HepG2 (cell line): ENCODE results near the gene TCF20. TPM values are rescaled to one million over a fixed set of nuclear protein-coding genes. Genes with fewer than 3 reads are reported as not detected.

ENCODE experiments used
- BRCA1 ChIP-seq: sonication (generic); formaldehyde crosslinking; IDR thresholded peaks from 2 replicates; pipeline ENCODE4 v1.4.0; 2020; ENCODE audit warnings: missing genetic modification reagents
- FOSL1 ChIP-seq: sonication (generic); formaldehyde crosslinking; IDR thresholded peaks from 2 replicates; pipeline ENCODE4 v1.9.0; 2021; ENCODE audit warnings: missing genetic modification reagents, borderline replicate concordance
- FOXP1 ChIP-seq, 2 experiments: fragments of 450-650 bp in 1 of 2; IDR thresholded peaks; 2 replicates each; pipeline ENCODE4 v1.6.1; 2017 to 2018; ENCODE audit warnings: antibody characterized with exemption in 1 of 2
- KAT8 ChIP-seq: IDR thresholded peaks from 2 replicates; pipeline ENCODE4 v1.6.1; 2016; ENCODE audit warnings: missing genetic modification reagents, missing compliant biosample characterization
- PRPF4 ChIP-seq: fragments of 200-400 bp; formaldehyde crosslinking; IDR thresholded peaks from 2 replicates; pipeline ENCODE4 v1.6.1; 2016; ENCODE audit warnings: low read length, low read depth; ENCODE audit not compliant: poor library complexity, severe bottlenecking
- SMAD1 ChIP-seq: sonication (generic); formaldehyde crosslinking; IDR thresholded peaks from 2 replicates; pipeline ENCODE4 v1.4.0; 2020; ENCODE audit warnings: missing genetic modification reagents, low read depth, mild to moderate bottlenecking, borderline replicate concordance
- SRSF4 ChIP-seq: fragments of 200-400 bp; formaldehyde crosslinking; IDR thresholded peaks from one replicate; pipeline ENCODE4 v1.6.1; 2018; ENCODE audit warnings: mild to moderate bottlenecking, low read depth, low read length, moderate library complexity; ENCODE audit not compliant: poor library complexity, severe bottlenecking
- YY1 ChIP-seq: IDR thresholded peaks from 2 replicates; pipeline ENCODE4 v1.6.1; 2011; ENCODE audit warnings: low read length, low read depth, moderate library complexity, mild to moderate bottlenecking; ENCODE audit not compliant: insufficient read depth, insufficient replicate concordance
- ZMYM2 ChIP-seq: sonication (generic); formaldehyde crosslinking; IDR thresholded peaks from 2 replicates; pipeline ENCODE4 v1.8.0; 2022; ENCODE audit warnings: mild to moderate bottlenecking, missing genetic modification reagents
- ZNF282 ChIP-seq: fragments of 450-650 bp; IDR thresholded peaks from 2 replicates; pipeline ENCODE4 v1.6.1; 2018; ENCODE audit not compliant: partially characterized antibody
- ZNF326 ChIP-seq: sonication (generic); formaldehyde crosslinking; IDR thresholded peaks from 2 replicates; pipeline ENCODE4 v1.4.0; 2020; ENCODE audit warnings: missing genetic modification reagents, borderline replicate concordance
- ZNF329 ChIP-seq: sonication (generic); formaldehyde crosslinking; IDR thresholded peaks from 2 replicates; pipeline ENCODE4 v1.9.0; 2021; ENCODE audit warnings: low read depth, mild to moderate bottlenecking, missing genetic modification reagents
- ZNF331 ChIP-seq: sonication (generic); formaldehyde crosslinking; IDR thresholded peaks from 2 replicates; pipeline ENCODE4 v1.4.0; 2020; ENCODE audit warnings: missing genetic modification reagents
- ZSCAN31 ChIP-seq: sonication (generic); formaldehyde crosslinking; IDR thresholded peaks from 2 replicates; pipeline ENCODE4 v1.5.0; 2020; ENCODE audit warnings: low read depth, mild to moderate bottlenecking, missing genetic modification reagents
- polyA plus RNA-seq, 8 experiments: library from polyadenylated mRNA; depleted of rRNA in 3 of 8; stranded (reverse) in 7 of 8; unstranded in 1 of 8; fragments of >200 nt; fragmentation: Illumina TruSeq in 4 of 8; extraction: Trizol in 4 of 8; gene quantifications; 2 replicates each; pipeline versions ENCODE4 v1.2.1 to v1.2.3, GENCODE V29; 2011 to 2016; ENCODE audit warnings: low read depth in 4 of 8, missing spikeins in 1 of 8, mixed read lengths in 1 of 8; ENCODE audit not compliant: insufficient read depth in 1 of 8
- total RNA-seq, 5 experiments: library from RNA; depleted of rRNA; stranded (reverse); fragments of >200 nt; fragmentation: Illumina TruSeq; extraction: Trizol; gene quantifications; 2 replicates each; pipeline ENCODE4 v1.2.3, GENCODE V29; 2016; ENCODE audit warnings: low read depth in 1 of 5
- TF ChIP-seq, protein P1 (sequence below): sonication (generic); formaldehyde crosslinking; IDR thresholded peaks from 2 replicates; pipeline ENCODE4 v1.8.0; 2022; ENCODE audit warnings: mild to moderate bottlenecking, missing genetic modification reagents, moderate library complexity
- TF ChIP-seq, protein P2 (sequence below): sonication (generic); formaldehyde crosslinking; conservative IDR thresholded peaks from 2 replicates; pipeline ENCODE4 v1.4.0; 2020; ENCODE audit warnings: missing genetic modification reagents
- TF ChIP-seq, protein P3 (sequence below), 2 experiments: IDR thresholded peaks; 2 replicates each; pipeline ENCODE4 v1.6.1; 2011 to 2012; ENCODE audit warnings: low read length in 2 of 2, borderline replicate concordance in 1 of 2, low read depth in 1 of 2, mild to moderate bottlenecking in 1 of 2, moderate library complexity in 1 of 2
- TF ChIP-seq, protein P4 (sequence below): sonication (generic); formaldehyde crosslinking; conservative IDR thresholded peaks from 2 replicates; pipeline ENCODE4 v1.8.1; 2023; ENCODE audit warnings: missing genetic modification reagents
- TF ChIP-seq, protein P5 (sequence below): sonication (generic); formaldehyde crosslinking; IDR thresholded peaks from 2 replicates; pipeline ENCODE4 v1.4.0; 2020; ENCODE audit warnings: missing genetic modification reagents, borderline replicate concordance

TCF20 gene
- total and polyA plus RNA-seq, 2 of the 13 experiments (the other 11 are each of a cell fraction or from before 2014, with no cell fraction given), result 12.8 to 23.7 TPM

DNA sequence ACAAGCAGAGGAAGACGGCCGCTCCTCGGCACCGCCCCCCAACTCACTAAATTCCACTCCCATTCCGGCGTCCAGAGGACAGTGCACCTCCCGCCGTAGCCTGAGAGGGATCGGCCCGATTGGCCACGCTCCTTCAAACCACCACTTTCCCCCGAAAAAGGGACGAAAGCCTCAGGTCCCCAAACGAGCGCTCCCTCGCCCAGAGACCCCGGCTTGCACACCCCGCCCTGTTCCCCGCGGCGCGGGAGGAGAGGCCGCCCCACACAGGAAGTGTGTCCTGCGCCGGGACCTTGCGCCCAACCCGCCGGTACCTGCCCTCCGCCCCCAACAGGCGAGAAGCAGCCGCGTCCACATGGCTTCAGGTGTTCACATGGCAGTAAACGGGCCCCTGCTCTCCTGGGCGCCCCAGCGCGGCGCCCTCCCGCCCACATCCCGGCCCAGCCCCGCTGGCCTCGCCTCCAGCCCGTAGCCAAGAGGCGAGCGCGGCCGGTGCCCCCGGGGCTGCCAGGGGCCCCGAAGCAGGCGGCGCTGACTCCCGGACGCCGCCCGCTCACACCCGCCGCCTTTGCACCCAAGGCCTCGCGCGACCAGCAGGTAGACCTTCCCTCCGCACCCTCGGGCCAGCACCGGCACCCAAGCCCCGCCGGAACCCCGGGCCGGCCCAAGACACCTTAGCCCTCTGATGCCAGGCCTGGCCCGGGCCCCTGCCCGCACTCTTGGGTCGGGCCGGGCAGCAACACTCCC, 849 bp downstream of the TCF20 start (continued):
- TF ChIP-seq, protein P1, sequence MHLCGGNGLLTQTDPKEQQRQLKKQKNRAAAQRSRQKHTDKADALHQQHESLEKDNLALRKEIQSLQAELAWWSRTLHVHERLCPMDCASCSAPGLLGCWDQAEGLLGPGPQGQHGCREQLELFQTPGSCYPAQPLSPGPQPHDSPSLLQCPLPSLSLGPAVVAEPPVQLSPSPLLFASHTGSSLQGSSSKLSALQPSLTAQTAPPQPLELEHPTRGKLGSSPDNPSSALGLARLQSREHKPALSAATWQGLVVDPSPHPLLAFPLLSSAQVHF (CRISPR knock-in tag), result 0 out of 2 replicates have a peak, but pooled peaks have one; percentile 58
- TF ChIP-seq, protein P2, sequence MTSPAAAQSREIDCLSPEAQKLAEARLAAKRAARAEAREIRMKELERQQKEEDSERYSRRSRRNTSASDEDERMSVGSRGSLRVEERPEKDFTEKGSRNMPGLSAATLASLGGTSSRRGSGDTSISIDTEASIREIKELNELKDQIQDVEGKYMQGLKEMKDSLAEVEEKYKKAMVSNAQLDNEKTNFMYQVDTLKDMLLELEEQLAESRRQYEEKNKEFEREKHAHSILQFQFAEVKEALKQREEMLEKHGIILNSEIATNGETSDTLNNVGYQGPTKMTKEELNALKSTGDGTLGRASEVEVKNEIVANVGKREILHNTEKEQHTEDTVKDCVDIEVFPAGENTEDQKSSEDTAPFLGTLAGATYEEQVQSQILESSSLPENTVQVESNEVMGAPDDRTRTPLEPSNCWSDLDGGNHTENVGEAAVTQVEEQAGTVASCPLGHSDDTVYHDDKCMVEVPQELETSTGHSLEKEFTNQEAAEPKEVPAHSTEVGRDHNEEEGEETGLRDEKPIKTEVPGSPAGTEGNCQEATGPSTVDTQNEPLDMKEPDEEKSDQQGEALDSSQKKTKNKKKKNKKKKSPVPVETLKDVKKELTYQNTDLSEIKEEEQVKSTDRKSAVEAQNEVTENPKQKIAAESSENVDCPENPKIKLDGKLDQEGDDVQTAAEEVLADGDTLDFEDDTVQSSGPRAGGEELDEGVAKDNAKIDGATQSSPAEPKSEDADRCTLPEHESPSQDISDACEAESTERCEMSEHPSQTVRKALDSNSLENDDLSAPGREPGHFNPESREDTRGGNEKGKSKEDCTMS, result peak; percentile 71; the same call in 1 of the 2 replicates
- TF ChIP-seq, protein P3, sequence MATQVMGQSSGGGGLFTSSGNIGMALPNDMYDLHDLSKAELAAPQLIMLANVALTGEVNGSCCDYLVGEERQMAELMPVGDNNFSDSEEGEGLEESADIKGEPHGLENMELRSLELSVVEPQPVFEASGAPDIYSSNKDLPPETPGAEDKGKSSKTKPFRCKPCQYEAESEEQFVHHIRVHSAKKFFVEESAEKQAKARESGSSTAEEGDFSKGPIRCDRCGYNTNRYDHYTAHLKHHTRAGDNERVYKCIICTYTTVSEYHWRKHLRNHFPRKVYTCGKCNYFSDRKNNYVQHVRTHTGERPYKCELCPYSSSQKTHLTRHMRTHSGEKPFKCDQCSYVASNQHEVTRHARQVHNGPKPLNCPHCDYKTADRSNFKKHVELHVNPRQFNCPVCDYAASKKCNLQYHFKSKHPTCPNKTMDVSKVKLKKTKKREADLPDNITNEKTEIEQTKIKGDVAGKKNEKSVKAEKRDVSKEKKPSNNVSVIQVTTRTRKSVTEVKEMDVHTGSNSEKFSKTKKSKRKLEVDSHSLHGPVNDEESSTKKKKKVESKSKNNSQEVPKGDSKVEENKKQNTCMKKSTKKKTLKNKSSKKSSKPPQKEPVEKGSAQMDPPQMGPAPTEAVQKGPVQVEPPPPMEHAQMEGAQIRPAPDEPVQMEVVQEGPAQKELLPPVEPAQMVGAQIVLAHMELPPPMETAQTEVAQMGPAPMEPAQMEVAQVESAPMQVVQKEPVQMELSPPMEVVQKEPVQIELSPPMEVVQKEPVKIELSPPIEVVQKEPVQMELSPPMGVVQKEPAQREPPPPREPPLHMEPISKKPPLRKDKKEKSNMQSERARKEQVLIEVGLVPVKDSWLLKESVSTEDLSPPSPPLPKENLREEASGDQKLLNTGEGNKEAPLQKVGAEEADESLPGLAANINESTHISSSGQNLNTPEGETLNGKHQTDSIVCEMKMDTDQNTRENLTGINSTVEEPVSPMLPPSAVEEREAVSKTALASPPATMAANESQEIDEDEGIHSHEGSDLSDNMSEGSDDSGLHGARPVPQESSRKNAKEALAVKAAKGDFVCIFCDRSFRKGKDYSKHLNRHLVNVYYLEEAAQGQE (IDR thresholded peaks at IDR 0.05; ENCODE audit: borderline replicate concordance in 1 of 2, low read depth in 1 of 2, low read length in 2 of 2), result no peak
- no peak for TF ChIP-seq FOXP1 (IDR thresholded peaks at IDR 0.05)
- TF ChIP-seq FOXP1 (CRISPR knock-in tag; IDR thresholded peaks at IDR 0.05), result no peak
- TF ChIP-seq, protein P4, sequence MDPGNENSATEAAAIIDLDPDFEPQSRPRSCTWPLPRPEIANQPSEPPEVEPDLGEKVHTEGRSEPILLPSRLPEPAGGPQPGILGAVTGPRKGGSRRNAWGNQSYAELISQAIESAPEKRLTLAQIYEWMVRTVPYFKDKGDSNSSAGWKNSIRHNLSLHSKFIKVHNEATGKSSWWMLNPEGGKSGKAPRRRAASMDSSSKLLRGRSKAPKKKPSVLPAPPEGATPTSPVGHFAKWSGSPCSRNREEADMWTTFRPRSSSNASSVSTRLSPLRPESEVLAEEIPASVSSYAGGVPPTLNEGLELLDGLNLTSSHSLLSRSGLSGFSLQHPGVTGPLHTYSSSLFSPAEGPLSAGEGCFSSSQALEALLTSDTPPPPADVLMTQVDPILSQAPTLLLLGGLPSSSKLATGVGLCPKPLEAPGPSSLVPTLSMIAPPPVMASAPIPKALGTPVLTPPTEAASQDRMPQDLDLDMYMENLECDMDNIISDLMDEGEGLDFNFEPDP (CRISPR knock-in tag), result no peak
- TF ChIP-seq, protein P5, sequence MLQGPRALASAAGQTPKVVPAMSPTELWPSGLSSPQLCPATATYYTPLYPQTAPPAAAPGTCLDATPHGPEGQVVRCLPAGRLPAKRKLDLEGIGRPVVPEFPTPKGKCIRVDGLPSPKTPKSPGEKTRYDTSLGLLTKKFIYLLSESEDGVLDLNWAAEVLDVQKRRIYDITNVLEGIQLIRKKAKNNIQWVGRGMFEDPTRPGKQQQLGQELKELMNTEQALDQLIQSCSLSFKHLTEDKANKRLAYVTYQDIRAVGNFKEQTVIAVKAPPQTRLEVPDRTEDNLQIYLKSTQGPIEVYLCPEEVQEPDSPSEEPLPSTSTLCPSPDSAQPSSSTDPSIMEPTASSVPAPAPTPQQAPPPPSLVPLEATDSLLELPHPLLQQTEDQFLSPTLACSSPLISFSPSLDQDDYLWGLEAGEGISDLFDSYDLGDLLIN (CRISPR knock-in tag), result no peak
- no peak for TF ChIP-seq PRPF4
- no peak for TF ChIP-seq ZNF326 (CRISPR knock-in tag)
- no peak for TF ChIP-seq ZNF282
- TF ChIP-seq SRSF4, result no peak
- 0 out of 2 replicates have a peak, but pooled peaks have one; percentile 56 for TF ChIP-seq SMAD1 (CRISPR knock-in tag)
- no peak for TF ChIP-seq BRCA1
- peak; percentile 48; the same call in 1 of the 2 replicates for TF ChIP-seq ZSCAN31
- no peak for TF ChIP-seq FOSL1 (CRISPR knock-in tag)
- TF ChIP-seq ZNF329 (CRISPR knock-in tag), result peak; percentile 82; the same call in 1 of the 2 replicates
- no peak for TF ChIP-seq YY1
- peak; percentile 52 for TF ChIP-seq ZNF331
- TF ChIP-seq ZMYM2, result no peak
- peak; percentile 54; the same call in 1 of the 2 replicates for TF ChIP-seq KAT8 (CRISPR knock-in tag)
